GM12864 (cell line): ENCODE measurements around the gene UMODL1.

Source experiments
- DNase-seq: peaks from one replicate; pipeline ENCODE4 v3.0.0-alpha.2; 2011; ENCODE audit warnings: low read depth
- H3K4me3 ChIP-seq: 2 replicates; pipeline ENCODE4 v1.5.1; 2011; ENCODE audit warnings: mild to moderate bottlenecking, low read depth, low read length, control low read depth
- TF ChIP-seq, protein P1 (sequence below): IDR thresholded peaks from 2 replicates; pipeline ENCODE4 v1.5.1; 2011; ENCODE audit warnings: low read depth, mild to moderate bottlenecking, moderate library complexity, low read length, control low read depth, inconsistent platforms; ENCODE audit errors: missing control alignments

The UMODL1 gene

GRCh38 chr21:42102991-42103390 is 31.9 kb downstream of the UMODL1 start:
- no peak overlapping the region for H3K4me3 ChIP-seq
- DNase-seq = no peak
- TF ChIP-seq, protein P1, sequence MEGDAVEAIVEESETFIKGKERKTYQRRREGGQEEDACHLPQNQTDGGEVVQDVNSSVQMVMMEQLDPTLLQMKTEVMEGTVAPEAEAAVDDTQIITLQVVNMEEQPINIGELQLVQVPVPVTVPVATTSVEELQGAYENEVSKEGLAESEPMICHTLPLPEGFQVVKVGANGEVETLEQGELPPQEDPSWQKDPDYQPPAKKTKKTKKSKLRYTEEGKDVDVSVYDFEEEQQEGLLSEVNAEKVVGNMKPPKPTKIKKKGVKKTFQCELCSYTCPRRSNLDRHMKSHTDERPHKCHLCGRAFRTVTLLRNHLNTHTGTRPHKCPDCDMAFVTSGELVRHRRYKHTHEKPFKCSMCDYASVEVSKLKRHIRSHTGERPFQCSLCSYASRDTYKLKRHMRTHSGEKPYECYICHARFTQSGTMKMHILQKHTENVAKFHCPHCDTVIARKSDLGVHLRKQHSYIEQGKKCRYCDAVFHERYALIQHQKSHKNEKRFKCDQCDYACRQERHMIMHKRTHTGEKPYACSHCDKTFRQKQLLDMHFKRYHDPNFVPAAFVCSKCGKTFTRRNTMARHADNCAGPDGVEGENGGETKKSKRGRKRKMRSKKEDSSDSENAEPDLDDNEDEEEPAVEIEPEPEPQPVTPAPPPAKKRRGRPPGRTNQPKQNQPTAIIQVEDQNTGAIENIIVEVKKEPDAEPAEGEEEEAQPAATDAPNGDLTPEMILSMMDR = no peak

GRCh38 chr21:42103843-42104242 is 32.7 kb downstream of the UMODL1 start:
- no peak overlapping the region for H3K4me3 ChIP-seq
- TF ChIP-seq, protein P1 = no peak
- no peak for DNase-seq

GRCh38 chr21:42105476-42106315 is 34.6 kb downstream of the UMODL1 start:
- DNase-seq = no peak
- no peak overlapping the region for H3K4me3 ChIP-seq
- TF ChIP-seq, protein P1 = no peak

- no peak for DNase-seq
- TF ChIP-seq, protein P1 = no peak
Observed at GRCh38 chr21:42106425-42106824, 35.3 kb downstream of the UMODL1 start.

DNA sequence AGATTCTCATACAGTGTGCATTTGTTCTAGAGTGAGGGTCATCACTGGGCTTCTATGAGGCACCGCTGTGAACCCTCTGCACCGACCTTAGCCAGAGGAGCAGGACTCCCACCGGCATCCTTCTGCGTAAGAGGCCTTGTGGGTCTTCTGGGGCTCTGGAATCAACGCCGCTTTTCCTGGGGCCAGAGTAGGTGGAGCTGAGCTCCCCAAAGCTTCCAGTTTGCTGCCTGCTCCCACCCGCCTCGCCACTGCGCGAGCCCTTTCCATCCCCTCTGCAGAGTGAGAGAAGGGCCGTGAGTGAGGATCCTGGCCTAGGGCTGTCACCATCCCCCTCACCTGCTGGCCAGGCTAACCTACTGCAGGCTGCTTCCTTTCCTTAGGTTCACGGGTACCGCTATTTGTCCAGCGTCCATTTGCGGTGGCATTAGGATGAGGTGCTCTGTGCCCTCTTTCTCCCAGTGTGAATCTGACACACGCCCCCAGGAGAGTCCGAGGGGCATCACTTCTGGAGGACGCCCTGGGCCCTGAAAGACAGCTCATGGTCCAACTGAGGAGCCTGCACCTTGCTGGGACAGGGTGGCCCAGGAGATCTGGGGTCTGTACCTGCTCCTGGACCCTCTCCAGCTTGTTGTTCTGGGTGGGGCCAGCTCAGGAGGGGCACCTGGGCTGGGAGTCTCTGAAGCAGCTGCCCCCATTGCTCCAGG is 36.2 kb downstream of the UMODL1 start:
- TF ChIP-seq, protein P1 = no peak
- no peak overlapping the region for H3K4me3 ChIP-seq
- DNase-seq = no peak

More at GRCh38 chr21:42106425-42106824, 35.3 kb downstream of the UMODL1 start:
- H3K4me3 ChIP-seq = no peak overlapping the region

- H3K4me3 ChIP-seq = no peak overlapping the region
- peak; percentile 55 for DNase-seq
- TF ChIP-seq, protein P1 = peak; percentile 95
Observed at GRCh38 chr21:42107881-42108553, 36.9 kb downstream of the UMODL1 start.
